ENCODE measurements around the gene CD101. TPM values are rescaled to one million over a fixed set of nuclear protein-coding genes. Genes with fewer than 3 reads are reported as not detected.

CD101 gene
- total RNA-seq, 1 experiment from 2014 or later = 0.86 TPM

GRCh38 chr1:117067533-117068370 is 66.2 kb downstream of the CD101 start:
- TF ChIP-seq CTCF (IDR thresholded peaks at IDR 0.05; ENCODE audit: insufficient read depth in 1 of 2, low read depth in 1 of 2, low read length in 1 of 2, severe bottlenecking in 1 of 2, unreplicated experiment in 1 of 2) = peak; percentile 41 to 58
- no peaks in the 10 kb centered on the region for H3K9me3 Mint-ChIP-seq (ENCODE audit: unreplicated experiment)
- CTCF ChIA-PET = interaction anchor here (1.5 to 1.7 kb wide), 2 partner anchors 61 to 217 kb away, joined by 10 to 12 read pairs; no protein-coding TSS in a partner anchor
- Histone ChIP-seq H3K27me3 (replicated peaks; ENCODE audit: control insufficient read depth, insufficient read depth, low read length) (no peaks in the 10 kb centered on the region), H3K36me3 (ENCODE audit: control insufficient read depth, insufficient read depth, low read length) (no peaks in the 10 kb centered on the region), H3K9me3 (no peaks in the 10 kb centered on the region), H3K4me1 (no peaks in the 10 kb centered on the region), H3K4me3 (ENCODE audit: low read depth, low read length) (no peak overlapping the region)
- no peaks in the 10 kb centered on the region for H3K4me1 Mint-ChIP-seq (ENCODE audit: low read depth, unreplicated experiment)
- BruUV-seq (replicated peaks) = no TSS peak
- POLR2A ChIA-PET = no interaction called here
- H3K27ac Mint-ChIP-seq (ENCODE audit: unreplicated experiment) = no peak overlapping the region
- H3K36me3 Mint-ChIP-seq (ENCODE audit: insufficient read depth, unreplicated experiment) = peaks cover 20% of the 10 kb centered on the region
- no peak overlapping the region for H3K4me3 Mint-ChIP-seq (ENCODE audit: unreplicated experiment)
- DNase-seq = peak; percentile 38 to 49
- intact Hi-C loops (cut with micrococcal nuclease; ENCODE audit: unreplicated experiment) = loop anchor here (1.0 kb wide), 2 partner anchors 61 to 217 kb away; no protein-coding TSS in a partner anchor
- no peaks in the 10 kb centered on the region for H3K27me3 Mint-ChIP-seq (ENCODE audit: insufficient read depth, unreplicated experiment)

DNA sequence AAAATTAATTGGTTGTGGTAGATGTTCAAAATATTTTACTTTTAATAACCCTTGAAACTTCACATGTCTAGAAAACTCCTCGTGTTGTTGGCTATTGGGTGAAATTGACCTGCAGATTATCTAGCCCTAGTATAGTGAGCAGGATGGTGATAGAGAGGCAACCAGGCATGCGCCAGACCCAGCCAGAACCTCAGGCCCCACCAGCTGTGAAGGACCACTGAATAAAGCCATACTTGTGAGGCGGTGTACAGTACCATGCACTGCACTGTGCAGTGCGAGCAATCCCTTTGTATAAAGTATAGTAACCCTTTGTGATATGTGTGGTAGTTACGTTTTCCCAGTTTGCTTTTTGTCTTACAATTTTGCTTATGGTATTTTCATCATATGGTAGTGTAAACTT is 67.0 kb downstream of the CD101 start:
- H3K27me3 Mint-ChIP-seq (ENCODE audit: insufficient read depth, unreplicated experiment) = no peaks in the 10 kb centered on the region
- Histone ChIP-seq H3K9me3 (no peaks in the 10 kb centered on the region), H3K4me3 (ENCODE audit: low read depth, low read length) (no peak overlapping the region), H3K36me3 (ENCODE audit: control insufficient read depth, insufficient read depth, low read length) (no peaks in the 10 kb centered on the region), H3K4me1 (no peaks in the 10 kb centered on the region), H3K27me3 (replicated peaks; ENCODE audit: control insufficient read depth, insufficient read depth, low read length) (no peaks in the 10 kb centered on the region)
- intact Hi-C loops (cut with micrococcal nuclease; ENCODE audit: unreplicated experiment) = loop anchor here (1.0 kb wide), 2 partner anchors 60 to 216 kb away; no protein-coding TSS in a partner anchor
- TF ChIP-seq CTCF (IDR thresholded peaks at IDR 0.05; ENCODE audit: insufficient read depth in 1 of 2, low read depth in 1 of 2, low read length in 1 of 2, severe bottlenecking in 1 of 2, unreplicated experiment in 1 of 2) = no peak
- no peak for DNase-seq
- H3K9me3 Mint-ChIP-seq (ENCODE audit: unreplicated experiment) = no peaks in the 10 kb centered on the region
- ChIA-PET CTCF (interaction anchor here (1.5 kb wide), 1 partner anchor 216 kb away, joined by 12 read pairs; no protein-coding TSS in a partner anchor), POLR2A (no interaction called here)
- no peak overlapping the region for H3K4me3 Mint-ChIP-seq (ENCODE audit: unreplicated experiment)
- peaks cover 20% of the 10 kb centered on the region for H3K36me3 Mint-ChIP-seq (ENCODE audit: insufficient read depth, unreplicated experiment)
- H3K27ac Mint-ChIP-seq (ENCODE audit: unreplicated experiment) = no peak overlapping the region
- H3K4me1 Mint-ChIP-seq (ENCODE audit: low read depth, unreplicated experiment) = no peaks in the 10 kb centered on the region
- no TSS peak for BruUV-seq (replicated peaks)

- no peak overlapping the region for H3K4me3 ChIP-seq (ENCODE audit: low read depth, low read length)
- POLR2A ChIA-PET = no interaction called here
- no peaks in the 10 kb centered on the region for H3K9me3 ChIP-seq
- no peak for TF ChIP-seq CTCF (IDR thresholded peaks at IDR 0.05; ENCODE audit: insufficient read depth in 1 of 2, low read depth in 1 of 2, low read length in 1 of 2, severe bottlenecking in 1 of 2, unreplicated experiment in 1 of 2)
- Mint-ChIP-seq H3K27ac (ENCODE audit: unreplicated experiment) (no peak overlapping the region), H3K4me1 (ENCODE audit: low read depth, unreplicated experiment) (no peaks in the 10 kb centered on the region), H3K9me3 (ENCODE audit: unreplicated experiment) (no peaks in the 10 kb centered on the region), H3K4me3 (ENCODE audit: unreplicated experiment) (no peak overlapping the region), H3K36me3 (ENCODE audit: insufficient read depth, unreplicated experiment) (peaks cover 14% of the 10 kb centered on the region), H3K27me3 (ENCODE audit: insufficient read depth, unreplicated experiment) (no peaks in the 10 kb centered on the region)
- H3K36me3 ChIP-seq (ENCODE audit: control insufficient read depth, insufficient read depth, low read length) = no peaks in the 10 kb centered on the region
- H3K4me1 ChIP-seq = no peaks in the 10 kb centered on the region
- CTCF ChIA-PET = no interaction called here
- DNase-seq = no peak
- intact Hi-C loops (cut with micrococcal nuclease; ENCODE audit: unreplicated experiment) = no loop called here
- no TSS peak for BruUV-seq (replicated peaks)
- H3K27me3 ChIP-seq (replicated peaks; ENCODE audit: control insufficient read depth, insufficient read depth, low read length) = no peaks in the 10 kb centered on the region
Measured at GRCh38 chr1:117069220-117069844, 67.8 kb downstream of the CD101 start.
